SK-N-SH treated with all-trans-retinoic acid at 6 μM for 48 hours (cell line): ENCODE measurements around the gene TBX10.

Experiments used
- BACH2 ChIP-seq: fragments of 250-450 bp; sonication (Bioruptor Pico); IDR thresholded peaks from 2 replicates; pipeline ENCODE4 v1.9.0; 2021; ENCODE audit warnings: mild to moderate bottlenecking, borderline replicate concordance
- ZFP30 ChIP-seq: fragments of 450-650 bp; formaldehyde crosslinking; IDR thresholded peaks from 2 replicates; pipeline ENCODE4 v1.5.0; 2022; ENCODE audit warnings: mild to moderate bottlenecking, moderate library complexity
- TF ChIP-seq, protein P1 (sequence below): fragments of 250-450 bp; sonication (Bioruptor Pico); IDR thresholded peaks from 2 replicates; pipeline ENCODE4 v1.5.1; 2020; ENCODE audit warnings: low read depth, mild to moderate bottlenecking, moderate library complexity

DNA sequence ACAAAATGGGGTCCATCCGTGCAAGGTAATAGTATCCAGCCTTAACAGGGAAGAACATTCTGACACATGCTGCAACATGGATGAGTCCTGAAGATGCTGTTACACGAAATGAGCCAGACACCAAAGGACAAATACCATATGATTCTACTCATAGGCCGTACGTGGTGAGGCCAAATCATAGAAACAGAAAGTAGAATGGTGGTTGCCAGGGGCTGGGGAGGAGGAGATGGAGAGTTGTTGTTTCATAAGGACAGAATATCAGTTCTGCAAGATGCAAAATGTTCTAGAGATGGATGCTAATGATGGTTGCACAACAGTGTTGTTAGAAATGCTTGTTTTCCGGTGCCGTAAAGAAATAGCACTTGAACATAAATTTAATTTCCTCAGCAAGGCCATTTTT is 2.6 kb downstream of the TBX10 start:
- no peak for TF ChIP-seq ZFP30 (CRISPR knock-in tag)
- TF ChIP-seq, protein P1, sequence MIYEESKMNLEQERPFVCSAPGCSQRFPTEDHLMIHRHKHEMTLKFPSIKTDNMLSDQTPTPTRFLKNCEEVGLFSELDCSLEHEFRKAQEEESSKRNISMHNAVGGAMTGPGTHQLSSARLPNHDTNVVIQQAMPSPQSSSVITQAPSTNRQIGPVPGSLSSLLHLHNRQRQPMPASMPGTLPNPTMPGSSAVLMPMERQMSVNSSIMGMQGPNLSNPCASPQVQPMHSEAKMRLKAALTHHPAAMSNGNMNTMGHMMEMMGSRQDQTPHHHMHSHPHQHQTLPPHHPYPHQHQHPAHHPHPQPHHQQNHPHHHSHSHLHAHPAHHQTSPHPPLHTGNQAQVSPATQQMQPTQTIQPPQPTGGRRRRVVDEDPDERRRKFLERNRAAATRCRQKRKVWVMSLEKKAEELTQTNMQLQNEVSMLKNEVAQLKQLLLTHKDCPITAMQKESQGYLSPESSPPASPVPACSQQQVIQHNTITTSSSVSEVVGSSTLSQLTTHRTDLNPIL, result no peak
- TF ChIP-seq BACH2 (CRISPR knock-in tag), result no peak
